Colonic mucosa (tissue), 4 donors: ENCODE measurements around the gene MDC1. TPM values are rescaled to one million over a fixed set of nuclear protein-coding genes. Genes with fewer than 3 reads are reported as not detected.
"Not testable (repeated sequence)": the region's sequence is repeated elsewhere in the genome, so short reads cannot be mapped to it uniquely, and the experiment has no call there.

Experiments used
- DNase-seq: peaks from one replicate; pipeline ENCODE4 v3.0.0-alpha.2; 2020
- H3K27ac ChIP-seq: fragments of 200-600 bp; one replicate; pipeline ENCODE4 v1.8.0; 2021
- H3K27me3 ChIP-seq: fragments of 200-600 bp; one replicate; pipeline ENCODE4 v1.8.0; 2021
- H3K36me3 ChIP-seq: fragments of 200-600 bp; one replicate; pipeline ENCODE4 v1.8.0; 2021
- H3K4me1 ChIP-seq: fragments of 200-600 bp; one replicate; pipeline ENCODE4 v1.8.0; 2021; ENCODE audit warnings: mild to moderate bottlenecking
- H3K4me3 ChIP-seq: fragments of 200-600 bp; one replicate; pipeline ENCODE4 v1.8.0; 2021
- H3K9ac ChIP-seq, 2 donors: one replicate each; pipeline ENCODE4 v1.7.0; 2013; ENCODE audit warnings: control low read depth in 2 of 2, low read depth in 2 of 2, low read length in 2 of 2
- H3K9me3 ChIP-seq: fragments of 200-600 bp; one replicate; pipeline ENCODE4 v1.8.0; 2021
- CTCF ChIP-seq: fragments of 200-600 bp; IDR thresholded peaks from one replicate; pipeline ENCODE4 v1.8.0; 2022; ENCODE audit warnings: antibody characterized with exemption, mild to moderate bottlenecking
- intact Hi-C: fragments of 100-400 bp; cut with DNase I; formaldehyde crosslinking; loops from one replicate; pipeline ENCODE4 v1.14.1; 2022
- total RNA-seq, 2 donors: library from RNA; stranded (reverse); fragmentation: NEBNext Ultra II Directional in 1 of 2; extraction: Animal tissue kit (Norgen Biotek cat#: 25700) in 1 of 2; gene quantifications; one replicate each; pipeline ENCODE4 v1.2.1, GENCODE V29; 2021
- donor health status: healthy.
- donor health status: DM: no; HTN: no; CAD: no.
- donor health status: DM: no; HTN: no; CAD: no.

Gene MDC1
- total RNA-seq, 2 donors from 2014 or later = 14.0 to 59.0 TPM

DNA sequence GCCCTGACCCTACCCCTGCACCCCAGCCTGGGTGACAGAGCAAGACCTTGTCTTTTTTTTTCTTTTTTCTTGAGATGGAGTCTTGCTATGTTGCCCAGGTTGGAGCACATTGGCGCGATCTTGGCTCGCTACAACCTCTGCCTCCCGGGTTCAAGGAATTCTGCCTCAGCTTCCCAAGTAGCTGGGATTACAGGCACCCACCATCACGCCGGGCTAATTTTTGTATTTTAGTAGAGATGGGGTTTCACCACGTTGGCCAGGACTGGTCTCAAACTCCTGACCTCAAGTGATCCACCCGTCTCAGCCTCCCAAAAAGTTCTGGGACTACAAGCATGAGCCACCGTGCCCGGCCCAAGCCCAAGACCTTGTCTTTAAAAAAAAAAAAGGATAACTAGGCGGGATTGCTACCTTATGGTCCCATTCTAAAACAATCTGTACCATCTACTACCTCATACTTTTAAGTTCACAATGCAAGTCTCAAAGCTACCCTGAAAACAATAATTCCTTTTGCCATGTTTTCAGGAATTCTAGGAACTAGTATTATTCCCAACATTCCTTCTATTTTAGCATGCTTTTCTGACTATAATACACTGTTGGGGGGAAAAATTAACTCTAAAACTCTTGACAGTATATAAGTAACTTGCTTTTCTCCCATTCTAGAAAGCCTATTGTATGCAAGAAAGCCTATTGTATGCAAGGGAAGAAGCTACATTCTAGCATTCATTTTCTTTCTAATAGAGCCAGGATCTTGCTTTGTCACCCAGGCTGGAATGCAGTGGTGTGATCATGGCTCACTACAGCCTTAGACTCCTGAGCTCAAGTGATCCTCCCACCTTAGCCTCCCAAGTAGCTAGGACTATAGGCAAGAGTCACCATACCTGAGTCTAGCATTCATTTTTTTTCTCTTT lies 9.7 kb upstream of the MDC1 start:
- no peak overlapping the region for H3K9ac ChIP-seq
- H3K27ac ChIP-seq = no peak overlapping the region
- H3K27me3 ChIP-seq = no peaks in the 10 kb centered on the region
- DNase-seq = no peak
- no peak for TF ChIP-seq CTCF
- peaks cover 36% of the 10 kb centered on the region for H3K36me3 ChIP-seq
- H3K4me1 ChIP-seq = peaks cover 8% of the 10 kb centered on the region
- intact Hi-C loops = no loop called here
- no peaks in the 10 kb centered on the region for H3K9me3 ChIP-seq
- no peak overlapping the region for H3K4me3 ChIP-seq

- peaks cover 6% of the 10 kb centered on the region for H3K4me1 ChIP-seq
- DNase-seq = no peak
Measured at GRCh38 chr6:30725713-30726505, 8.8 kb upstream of the MDC1 start.

GRCh38 chr6:30724906-30725667 lies 8.0 kb upstream of the MDC1 start:
- intact Hi-C loops = no loop called here
- Histone ChIP-seq H3K4me1 (no peaks in the 10 kb centered on the region), H3K9ac (peak overlapping the region in 1 of 2 donors; percentile 32), H3K9me3 (no peaks in the 10 kb centered on the region), H3K27me3 (no peaks in the 10 kb centered on the region), H3K4me3 (no peak overlapping the region), H3K27ac (no peak overlapping the region), H3K36me3 (peaks cover 36% of the 10 kb centered on the region)
- TF ChIP-seq CTCF = no peak
- DNase-seq = no peak

More at GRCh38 chr6:30725713-30726505, 8.8 kb upstream of the MDC1 start:
- Histone ChIP-seq H3K36me3 (peaks cover 36% of the 10 kb centered on the region), H3K4me3 (no peak overlapping the region), H3K27ac (no peak overlapping the region), H3K27me3 (no peaks in the 10 kb centered on the region), H3K9me3 (no peaks in the 10 kb centered on the region), H3K9ac (peak overlapping the region in 1 of 2 donors; percentile 14)
- intact Hi-C loops = no loop called here
- TF ChIP-seq CTCF = no peak

DNA sequence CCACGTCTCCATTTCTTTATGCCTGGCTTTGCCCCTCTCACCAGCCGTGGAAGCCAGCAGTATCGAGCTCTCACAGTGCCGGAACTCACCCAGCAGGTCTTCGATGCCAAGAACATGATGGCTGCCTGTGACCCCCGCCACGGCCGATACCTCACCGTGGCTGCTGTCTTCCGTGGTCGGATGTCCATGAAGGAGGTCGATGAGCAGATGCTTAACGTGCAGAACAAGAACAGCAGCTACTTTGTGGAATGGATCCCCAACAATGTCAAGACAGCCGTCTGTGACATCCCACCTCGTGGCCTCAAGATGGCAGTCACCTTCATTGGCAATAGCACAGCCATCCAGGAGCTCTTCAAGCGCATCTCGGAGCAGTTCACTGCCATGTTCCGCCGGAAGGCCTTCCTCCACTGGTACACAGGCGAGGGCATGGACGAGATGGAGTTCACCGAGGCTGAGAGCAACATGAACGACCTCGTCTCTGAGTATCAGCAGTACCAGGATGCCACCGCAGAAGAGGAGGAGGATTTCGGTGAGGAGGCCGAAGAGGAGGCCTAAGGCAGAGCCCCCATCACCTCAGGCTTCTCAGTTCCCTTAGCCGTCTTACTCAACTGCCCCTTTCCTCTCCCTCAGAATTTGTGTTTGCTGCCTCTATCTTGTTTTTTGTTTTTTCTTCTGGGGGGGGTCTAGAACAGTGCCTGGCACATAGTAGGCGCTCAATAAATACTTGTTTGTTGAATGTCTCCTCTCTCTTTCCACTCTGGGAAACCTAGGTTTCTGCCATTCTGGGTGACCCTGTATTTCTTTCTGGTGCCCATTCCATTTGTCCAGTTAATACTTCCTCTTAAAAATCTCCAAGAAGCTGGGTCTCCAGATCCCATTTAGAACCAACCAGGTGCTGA lies 7.0 kb upstream of the MDC1 start:
- H3K27ac ChIP-seq, H3K9me3 ChIP-seq, H3K9ac ChIP-seq, H3K27me3 ChIP-seq, H3K4me1 ChIP-seq, intact Hi-C loops, H3K4me3 ChIP-seq, DNase-seq: not testable (repeated sequence)
- peaks cover 31% of the 10 kb centered on the region for H3K36me3 ChIP-seq

GRCh38 chr6:30723159-30723842 lies 6.2 kb upstream of the MDC1 start:
- H3K4me1 ChIP-seq, H3K4me3 ChIP-seq, DNase-seq, H3K27me3 ChIP-seq, intact Hi-C loops, H3K9me3 ChIP-seq, H3K9ac ChIP-seq, H3K27ac ChIP-seq: not testable (repeated sequence)
- peaks cover 28% of the 10 kb centered on the region for H3K36me3 ChIP-seq
